Osteocyte (in vitro differentiated cells): Measurements from ENCODE around the gene PAFAH1B1. TPM values are rescaled to one million over a fixed set of nuclear protein-coding genes. Genes with fewer than 3 reads are reported as not detected.
A peak's percentile ranks its signal among the peaks of the same experiment; 100 is the strongest.

Experiments
- DNase-seq: peaks from one replicate; pipeline ENCODE4 v3.0.0; 2021; ENCODE audit warnings: mixed read lengths; ENCODE audit not compliant: unreplicated experiment; ENCODE audit errors: extremely low spot score
- H3K27ac Mint-ChIP-seq: one replicate; pipeline ENCODE4 v1.8.0; 2021; ENCODE audit warnings: mild to moderate bottlenecking, mixed read lengths; ENCODE audit not compliant: unreplicated experiment
- H3K27me3 Mint-ChIP-seq: one replicate; pipeline ENCODE4 v1.8.0; 2021; ENCODE audit warnings: mixed read lengths; ENCODE audit not compliant: unreplicated experiment
- H3K36me3 Mint-ChIP-seq: one replicate; pipeline ENCODE4 v1.8.0; 2021; ENCODE audit warnings: mixed read lengths; ENCODE audit not compliant: unreplicated experiment
- H3K4me1 Mint-ChIP-seq: one replicate; pipeline ENCODE4 v1.8.0; 2021; ENCODE audit warnings: mixed read lengths; ENCODE audit not compliant: unreplicated experiment
- H3K4me3 Mint-ChIP-seq: one replicate; pipeline ENCODE4 v1.8.0; 2021; ENCODE audit warnings: mild to moderate bottlenecking, moderate library complexity, mixed read lengths; ENCODE audit not compliant: unreplicated experiment
- H3K9me3 Mint-ChIP-seq: one replicate; pipeline ENCODE4 v1.8.0; 2021; ENCODE audit warnings: mixed read lengths; ENCODE audit not compliant: unreplicated experiment
- total RNA-seq: library from RNA; stranded (reverse); gene quantifications from 2 replicates; pipeline ENCODE4 v1.2.1, GENCODE V29; 2021
- TF ChIP-seq, protein P1 (sequence below): fragments of 200-600 bp; sonication (generic); IDR thresholded peaks from 2 replicates; pipeline ENCODE4 v1.5.0; 2021; ENCODE audit warnings: antibody characterized with exemption, mild to moderate bottlenecking, moderate library complexity

The PAFAH1B1 gene
- total RNA-seq, 1 donor from 2014 or later = 138 TPM

DNA sequence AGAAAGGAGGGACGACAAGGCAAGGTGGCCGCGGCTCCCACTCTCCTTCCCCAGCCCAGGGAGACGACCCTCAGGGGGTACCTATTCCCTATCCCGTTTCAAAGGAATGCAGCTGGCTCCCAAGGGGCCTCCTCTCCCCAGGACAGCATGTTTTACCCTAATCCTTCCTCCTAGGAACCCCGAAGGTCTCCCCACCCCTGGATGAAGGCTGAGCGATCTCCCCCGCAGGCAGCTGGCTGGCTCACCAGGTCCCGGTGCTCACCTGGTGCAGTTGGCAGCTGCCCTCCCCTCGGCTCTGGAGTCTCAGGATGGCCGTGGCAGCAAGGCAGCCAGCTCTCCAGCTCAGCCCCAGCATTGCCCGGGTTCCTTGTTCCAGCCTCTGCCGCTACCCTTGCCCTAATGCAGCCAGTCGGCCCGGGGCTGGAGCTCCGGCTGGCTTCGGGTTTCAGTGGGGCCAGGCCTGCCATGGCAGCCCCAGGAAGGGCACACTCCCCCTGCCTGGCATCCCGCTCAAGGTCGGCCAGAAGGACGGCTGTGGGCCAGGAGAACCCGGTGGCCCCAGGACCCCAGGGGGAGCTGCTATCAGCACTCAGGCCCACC lies 113.6 kb downstream of the PAFAH1B1 start:
- no peak overlapping the region for H3K4me3 Mint-ChIP-seq
- no peaks in the 10 kb centered on the region for H3K27me3 Mint-ChIP-seq
- H3K27ac Mint-ChIP-seq = no peak overlapping the region
- peaks cover 49% of the 10 kb centered on the region for H3K4me1 Mint-ChIP-seq
- TF ChIP-seq, protein P1, sequence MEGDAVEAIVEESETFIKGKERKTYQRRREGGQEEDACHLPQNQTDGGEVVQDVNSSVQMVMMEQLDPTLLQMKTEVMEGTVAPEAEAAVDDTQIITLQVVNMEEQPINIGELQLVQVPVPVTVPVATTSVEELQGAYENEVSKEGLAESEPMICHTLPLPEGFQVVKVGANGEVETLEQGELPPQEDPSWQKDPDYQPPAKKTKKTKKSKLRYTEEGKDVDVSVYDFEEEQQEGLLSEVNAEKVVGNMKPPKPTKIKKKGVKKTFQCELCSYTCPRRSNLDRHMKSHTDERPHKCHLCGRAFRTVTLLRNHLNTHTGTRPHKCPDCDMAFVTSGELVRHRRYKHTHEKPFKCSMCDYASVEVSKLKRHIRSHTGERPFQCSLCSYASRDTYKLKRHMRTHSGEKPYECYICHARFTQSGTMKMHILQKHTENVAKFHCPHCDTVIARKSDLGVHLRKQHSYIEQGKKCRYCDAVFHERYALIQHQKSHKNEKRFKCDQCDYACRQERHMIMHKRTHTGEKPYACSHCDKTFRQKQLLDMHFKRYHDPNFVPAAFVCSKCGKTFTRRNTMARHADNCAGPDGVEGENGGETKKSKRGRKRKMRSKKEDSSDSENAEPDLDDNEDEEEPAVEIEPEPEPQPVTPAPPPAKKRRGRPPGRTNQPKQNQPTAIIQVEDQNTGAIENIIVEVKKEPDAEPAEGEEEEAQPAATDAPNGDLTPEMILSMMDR = no peak
- peaks cover 4% of the 10 kb centered on the region for H3K36me3 Mint-ChIP-seq
- no peak for DNase-seq
- H3K9me3 Mint-ChIP-seq = no peaks in the 10 kb centered on the region

DNA sequence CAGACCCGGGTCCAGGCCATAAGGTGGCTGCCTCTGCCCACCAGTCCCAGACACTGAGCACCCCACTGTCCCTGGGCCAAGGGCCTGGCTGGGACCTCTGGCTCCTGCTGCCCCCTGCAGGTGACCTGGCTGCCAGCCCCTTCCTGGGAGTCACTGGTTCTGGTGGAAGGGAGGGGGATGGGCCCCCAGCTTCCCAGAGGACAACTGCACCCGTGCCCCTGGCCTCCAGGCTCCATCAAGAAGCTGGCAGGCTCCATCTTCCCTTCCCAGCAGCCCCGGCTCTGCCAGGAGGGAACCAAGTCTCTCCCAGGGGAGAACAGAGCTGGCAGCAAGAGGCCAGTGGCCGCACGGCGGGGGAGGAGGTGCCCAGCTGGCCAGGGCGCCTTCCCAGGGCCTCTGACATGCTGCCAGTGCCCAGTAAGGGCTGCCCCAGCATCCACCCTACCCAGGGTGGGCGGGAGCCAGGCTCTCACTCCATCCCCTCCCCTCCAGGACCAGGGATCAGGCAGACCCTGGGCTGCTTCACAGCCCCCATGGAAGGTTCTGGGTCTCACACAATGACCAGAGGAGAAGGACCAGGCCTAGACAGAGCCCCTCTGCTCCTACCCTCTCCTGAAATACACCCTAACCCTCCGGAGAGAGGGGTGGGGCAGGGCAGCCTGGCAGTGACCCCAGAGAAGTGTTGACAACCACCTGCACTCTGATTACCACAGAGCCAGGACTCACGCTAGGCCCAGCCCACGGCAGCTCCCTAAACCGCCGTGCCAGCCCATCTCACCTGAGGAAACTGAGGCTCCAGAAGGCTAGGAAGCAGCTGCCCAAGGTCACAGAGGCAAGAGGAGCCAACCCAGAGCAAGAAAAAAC lies 114.5 kb downstream of the PAFAH1B1 start:
- peaks cover 2% of the 10 kb centered on the region for H3K36me3 Mint-ChIP-seq
- H3K27me3 Mint-ChIP-seq = no peaks in the 10 kb centered on the region
- H3K27ac Mint-ChIP-seq = peak overlapping the region; percentile 10
- TF ChIP-seq, protein P1 = peak; percentile 38
- H3K4me1 Mint-ChIP-seq = peaks cover 56% of the 10 kb centered on the region
- DNase-seq = peak; percentile 84
- H3K9me3 Mint-ChIP-seq = no peaks in the 10 kb centered on the region
- no peak overlapping the region for H3K4me3 Mint-ChIP-seq

DNA sequence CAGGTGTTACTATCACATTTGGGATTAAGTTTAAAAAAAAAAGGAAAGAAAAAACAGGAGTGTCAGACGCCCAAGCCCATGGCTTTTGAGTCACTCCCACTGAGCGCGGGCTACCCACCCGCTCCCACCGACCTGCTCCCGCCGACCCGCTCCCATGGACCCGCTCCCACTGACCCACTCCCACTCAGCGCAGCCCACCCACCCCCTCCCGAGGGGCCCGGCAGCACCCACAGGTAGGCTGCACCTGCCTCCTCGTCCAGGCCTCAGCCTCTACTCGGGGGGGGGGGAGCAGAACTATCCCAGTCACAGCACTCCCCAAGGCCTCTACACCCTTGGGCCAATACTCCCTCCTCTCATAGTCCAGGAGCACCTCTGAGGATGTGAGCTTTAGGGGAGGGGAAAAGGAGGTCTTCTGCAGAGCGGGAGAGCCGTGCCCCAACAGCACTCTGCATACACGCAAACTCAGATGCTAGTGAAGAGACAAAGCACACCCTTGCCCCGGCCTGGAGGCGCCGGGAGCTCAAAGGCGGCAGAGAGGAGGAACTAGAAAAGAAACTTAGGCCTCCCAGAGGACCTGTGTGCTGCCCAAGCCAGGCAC lies 115.2 kb downstream of the PAFAH1B1 start:
- TF ChIP-seq, protein P1 = no peak
- Mint-ChIP-seq H3K9me3 (no peaks in the 10 kb centered on the region), H3K27ac (no peak overlapping the region), H3K36me3 (no peaks in the 10 kb centered on the region), H3K4me3 (peak overlapping the region; percentile 22), H3K27me3 (no peaks in the 10 kb centered on the region), H3K4me1 (peaks cover 56% of the 10 kb centered on the region)
- no peak for DNase-seq

DNA sequence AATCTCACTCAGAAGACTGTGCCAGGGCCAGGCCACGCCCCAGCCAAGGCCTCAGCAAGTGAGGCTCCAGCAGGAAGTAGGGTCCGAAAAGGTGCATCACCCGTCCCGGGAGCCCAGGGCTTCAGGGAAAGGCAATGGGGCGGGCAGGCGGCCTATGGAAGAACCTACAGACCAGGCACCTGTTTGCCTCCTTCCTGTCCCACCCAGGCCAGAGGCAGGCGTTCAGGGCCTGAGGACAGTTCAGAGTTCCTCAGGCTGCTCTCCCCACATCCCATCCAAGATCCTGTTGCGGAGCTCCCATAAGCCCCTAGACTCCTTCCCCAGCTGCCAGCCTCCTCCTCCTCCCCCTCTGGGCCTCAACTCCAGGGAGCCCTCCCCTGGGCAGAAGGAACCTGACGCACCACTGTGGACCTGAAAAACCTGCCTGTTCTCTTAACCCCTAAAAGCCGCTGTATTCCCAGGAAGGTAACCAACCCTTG lies 115.8 kb downstream of the PAFAH1B1 start:
- Mint-ChIP-seq H3K36me3 (no peaks in the 10 kb centered on the region), H3K27me3 (no peaks in the 10 kb centered on the region), H3K4me3 (peak overlapping the region; percentile 78), H3K4me1 (peaks cover 56% of the 10 kb centered on the region), H3K9me3 (no peaks in the 10 kb centered on the region), H3K27ac (peak overlapping the region; percentile 68)
- TF ChIP-seq, protein P1 = no peak
- no peak for DNase-seq
